ENCODE data around the gene KIF5C.

- TF ChIP-seq YY1 (IDR thresholded peaks at IDR 0.05; ENCODE audit: insufficient read depth, insufficient read length) = no peak
- no peak for TF ChIP-seq SUZ12 (IDR thresholded peaks at IDR 0.05; ENCODE audit: extremely low read depth, insufficient read depth, insufficient read length)
Observed at GRCh38 chr2:148901142-148901541, 26.1 kb downstream of the KIF5C start.

All from NT2/D1 (cell line).